ENCODE data around the gene RAVER1. TPM values are rescaled to one million over a fixed set of nuclear protein-coding genes. Genes with fewer than 3 reads are reported as not detected.

Gene RAVER1
- total RNA-seq, 1 experiment from 2014 or later: 55.1 TPM

GRCh38 chr19:10295847-10296591, 37.3 kb downstream of the RAVER1 start:
- peak in 1 of 2 experiments; percentile 60 for DNase-seq
- H3K27ac Mint-ChIP-seq (ENCODE audit: unreplicated experiment): no peak overlapping the region
- Histone ChIP-seq H3K27me3 (replicated peaks; ENCODE audit: control insufficient read depth, insufficient read depth, low read length) (no peaks in the 10 kb centered on the region), H3K4me3 (ENCODE audit: low read depth, low read length) (peak overlapping the region; percentile 15), H3K36me3 (ENCODE audit: control insufficient read depth, insufficient read depth, low read length) (no peaks in the 10 kb centered on the region; the same call in 1 of the 2 replicates), H3K9me3 (no peaks in the 10 kb centered on the region), H3K4me1 (no peaks in the 10 kb centered on the region; the same call in 1 of the 2 replicates)
- peak overlapping the region; percentile 54 for H3K4me3 Mint-ChIP-seq (ENCODE audit: unreplicated experiment)
- peaks cover 7% of the 10 kb centered on the region for H3K36me3 Mint-ChIP-seq (ENCODE audit: insufficient read depth, unreplicated experiment)
- CTCF ChIA-PET: interaction anchor here (0.5 to 1.0 kb wide), 2 partner anchors 93 to 109 kb away, joined by 4 to 5 read pairs; no protein-coding TSS in a partner anchor
- H3K9me3 Mint-ChIP-seq (ENCODE audit: unreplicated experiment): no peaks in the 10 kb centered on the region
- peaks cover 4% of the 10 kb centered on the region for H3K4me1 Mint-ChIP-seq (ENCODE audit: low read depth, unreplicated experiment)
- no peak for TF ChIP-seq CTCF (IDR thresholded peaks at IDR 0.05; ENCODE audit: insufficient read depth in 1 of 2, low read depth in 1 of 2, low read length in 1 of 2, severe bottlenecking in 1 of 2, unreplicated experiment in 1 of 2)
- intact Hi-C loops (cut with micrococcal nuclease; ENCODE audit: unreplicated experiment): no loop called here
- no TSS peak for BruUV-seq (replicated peaks)
- H3K27me3 Mint-ChIP-seq (ENCODE audit: insufficient read depth, unreplicated experiment): no peaks in the 10 kb centered on the region
- POLR2A ChIA-PET: no interaction called here

- ChIA-PET POLR2A (no interaction called here), CTCF (no interaction called here)
- Mint-ChIP-seq H3K4me3 (ENCODE audit: unreplicated experiment) (peak overlapping the region; percentile 52), H3K36me3 (ENCODE audit: insufficient read depth, unreplicated experiment) (peaks cover 7% of the 10 kb centered on the region), H3K4me1 (ENCODE audit: low read depth, unreplicated experiment) (peaks cover 9% of the 10 kb centered on the region), H3K27me3 (ENCODE audit: insufficient read depth, unreplicated experiment) (peaks cover 4% of the 10 kb centered on the region), H3K9me3 (ENCODE audit: unreplicated experiment) (no peaks in the 10 kb centered on the region), H3K27ac (ENCODE audit: unreplicated experiment) (no peak overlapping the region)
- no peak for TF ChIP-seq CTCF (IDR thresholded peaks at IDR 0.05; ENCODE audit: insufficient read depth in 1 of 2, low read depth in 1 of 2, low read length in 1 of 2, severe bottlenecking in 1 of 2, unreplicated experiment in 1 of 2)
- DNase-seq: no peak
- Histone ChIP-seq H3K4me3 (ENCODE audit: low read depth, low read length) (no peak overlapping the region), H3K9me3 (no peaks in the 10 kb centered on the region), H3K36me3 (ENCODE audit: control insufficient read depth, insufficient read depth, low read length) (no peaks in the 10 kb centered on the region; the same call in 1 of the 2 replicates), H3K4me1 (peaks cover 4% of the 10 kb centered on the region), H3K27me3 (replicated peaks; ENCODE audit: control insufficient read depth, insufficient read depth, low read length) (no peaks in the 10 kb centered on the region)
- no TSS peak for BruUV-seq (replicated peaks)
- intact Hi-C loops (cut with micrococcal nuclease; ENCODE audit: unreplicated experiment): no loop called here
These were observed 38.0 kb downstream of the RAVER1 start for GRCh38 chr19:10295305-10295846.

- no TSS peak for BruUV-seq (replicated peaks)
- H3K9me3 ChIP-seq: no peaks in the 10 kb centered on the region
- CTCF ChIA-PET: no interaction called here
- no peak overlapping the region for H3K4me3 ChIP-seq (ENCODE audit: low read depth, low read length)
- Mint-ChIP-seq H3K4me3 (ENCODE audit: unreplicated experiment) (no peak overlapping the region), H3K27ac (ENCODE audit: unreplicated experiment) (no peak overlapping the region), H3K4me1 (ENCODE audit: low read depth, unreplicated experiment) (peaks cover 9% of the 10 kb centered on the region), H3K27me3 (ENCODE audit: insufficient read depth, unreplicated experiment) (peaks cover 7% of the 10 kb centered on the region), H3K9me3 (ENCODE audit: unreplicated experiment) (no peaks in the 10 kb centered on the region), H3K36me3 (ENCODE audit: insufficient read depth, unreplicated experiment) (peaks cover 7% of the 10 kb centered on the region)
- peaks cover 7% of the 10 kb centered on the region; the same call in 1 of the 2 replicates for H3K4me1 ChIP-seq
- DNase-seq: no peak
- TF ChIP-seq CTCF (IDR thresholded peaks at IDR 0.05; ENCODE audit: insufficient read depth in 1 of 2, low read depth in 1 of 2, low read length in 1 of 2, severe bottlenecking in 1 of 2, unreplicated experiment in 1 of 2): no peak
- no peaks in the 10 kb centered on the region for H3K27me3 ChIP-seq (replicated peaks; ENCODE audit: control insufficient read depth, insufficient read depth, low read length)
- no peaks in the 10 kb centered on the region; the same call in 1 of the 2 replicates for H3K36me3 ChIP-seq (ENCODE audit: control insufficient read depth, insufficient read depth, low read length)
- POLR2A ChIA-PET: no interaction called here
- intact Hi-C loops (cut with micrococcal nuclease; ENCODE audit: unreplicated experiment): no loop called here
These were observed 39.0 kb downstream of the RAVER1 start for GRCh38 chr19:10294368-10294697.

Measured in Caco-2 (cell line).